ENCODE data around the gene SMOC2. TPM values are rescaled to one million over a fixed set of nuclear protein-coding genes. Genes with fewer than 3 reads are reported as not detected.
A peak's percentile ranks its signal among the peaks of the same experiment; 100 is the strongest.

The SMOC2 gene
- total RNA-seq, 4 donors from 2014 or later: 74.7 to 139 (median 118) TPM

- Histone ChIP-seq H3K36me3 (no peaks in the 10 kb centered on the region), H3K27ac (peak overlapping the region in 1 of 4 donors; percentile 37), H3K4me1 (peaks cover 0 to 15% (median 0%) of the 10 kb centered on the region in 4 donors), H3K27me3 (no peaks in the 10 kb centered on the region), H3K9me3 (no peaks in the 10 kb centered on the region), H3K4me3 (no peak overlapping the region)
- WGBS, 2 donors: 74 to 83% methylated on average over 6 of the region's 6 CpGs
- no peak for DNase-seq (ENCODE audit: low spot score in 2 of 2)
- TF ChIP-seq EP300 (IDR thresholded peaks at IDR 0.05) (no peak), CTCF (IDR thresholded peaks at IDR 0.05) (no peak), POLR2A (IDR thresholded peaks at IDR 0.05) (no peak)
Observed at GRCh38 chr6:168584249-168584648, 143.3 kb downstream of the SMOC2 start.

GRCh38 chr6:168584671-168585070 is 143.7 kb downstream of the SMOC2 start:
- no peaks in the 10 kb centered on the region for H3K27me3 ChIP-seq
- no peak for DNase-seq (ENCODE audit: low spot score in 2 of 2)
- H3K9me3 ChIP-seq: no peaks in the 10 kb centered on the region
- no peaks in the 10 kb centered on the region for H3K36me3 ChIP-seq
- H3K27ac ChIP-seq: no peak overlapping the region
- no peak overlapping the region for H3K4me3 ChIP-seq
- 83 to 94% methylated on average over 5 of the region's 5 CpGs for WGBS, 2 donors
- TF ChIP-seq POLR2A (IDR thresholded peaks at IDR 0.05) (no peak), EP300 (IDR thresholded peaks at IDR 0.05) (no peak), CTCF (IDR thresholded peaks at IDR 0.05) (no peak)
- H3K4me1 ChIP-seq: peaks cover 0 to 11% (median 0%) of the 10 kb centered on the region in 4 donors

- Histone ChIP-seq H3K4me1 (peaks cover 0 to 10% (median 0%) of the 10 kb centered on the region in 4 donors), H3K36me3 (no peaks in the 10 kb centered on the region), H3K27ac (no peak overlapping the region), H3K27me3 (no peaks in the 10 kb centered on the region), H3K4me3 (no peak overlapping the region), H3K9me3 (no peaks in the 10 kb centered on the region)
- DNase-seq (ENCODE audit: low spot score in 2 of 2): no peak
- TF ChIP-seq EP300 (IDR thresholded peaks at IDR 0.05) (no peak), CTCF (IDR thresholded peaks at IDR 0.05) (no peak), POLR2A (IDR thresholded peaks at IDR 0.05) (no peak)
- WGBS, 2 donors: 83% methylated on average over 3 of the region's 3 CpGs
Observed at GRCh38 chr6:168585441-168585840, 144.5 kb downstream of the SMOC2 start.

GRCh38 chr6:168589275-168589674 is 148.3 kb downstream of the SMOC2 start:
- no peaks in the 10 kb centered on the region for H3K36me3 ChIP-seq
- no peak for DNase-seq (ENCODE audit: low spot score in 2 of 2)
- 75 to 77% methylated on average over 2 of the region's 2 CpGs for WGBS, 2 donors
- TF ChIP-seq POLR2A (IDR thresholded peaks at IDR 0.05) (no peak), CTCF (IDR thresholded peaks at IDR 0.05) (no peak), EP300 (IDR thresholded peaks at IDR 0.05) (no peak)
- H3K9me3 ChIP-seq: no peaks in the 10 kb centered on the region
- no peak overlapping the region for H3K27ac ChIP-seq
- H3K27me3 ChIP-seq: no peaks in the 10 kb centered on the region
- H3K4me1 ChIP-seq: peaks cover 0 to under 1% (median 0%) of the 10 kb centered on the region in 4 donors
- no peak overlapping the region for H3K4me3 ChIP-seq

- H3K4me3 ChIP-seq: no peak overlapping the region
- DNase-seq (ENCODE audit: low spot score in 2 of 2): no peak
- no peaks in the 10 kb centered on the region for H3K36me3 ChIP-seq
- H3K4me1 ChIP-seq: no peaks in the 10 kb centered on the region
- no peaks in the 10 kb centered on the region for H3K27me3 ChIP-seq
- WGBS, 2 donors: 69 to 77% methylated on average over 10 of the region's 10 CpGs
- no peak overlapping the region for H3K27ac ChIP-seq
- TF ChIP-seq EP300 (IDR thresholded peaks at IDR 0.05): no peak
- TF ChIP-seq POLR2A (IDR thresholded peaks at IDR 0.05): no peak
- TF ChIP-seq CTCF (IDR thresholded peaks at IDR 0.05): no peak
- H3K9me3 ChIP-seq: no peaks in the 10 kb centered on the region
Observed at GRCh38 chr6:168590406-168590805, 149.4 kb downstream of the SMOC2 start.

Measured in tibial nerve (tissue), 4 donors.